ENCODE data around the gene KCNS1.
"Not testable (repeated sequence)": the region's sequence is repeated elsewhere in the genome, so short reads cannot be mapped to it uniquely, and the experiment has no call there.

The KCNS1 gene

GRCh38 chr20:45100563-45101245 lies at the start of gene KCNS1:
Gene KCNS1 (minus strand): TSS chr20:45101127. CDS start chr20:45099236, 1,891 bp downstream.
- no peak for DNase-seq

- DNase-seq = no peak
These were observed 48.1 kb upstream of the KCNS1 start for GRCh38 chr20:45149062-45149461.

GRCh38 chr20:45140836-45141235 lies 39.9 kb upstream of the KCNS1 start:
- DNase-seq = no peak

- not testable (repeated sequence) for DNase-seq
These were observed 38.9 kb upstream of the KCNS1 start for GRCh38 chr20:45139733-45140375.

GRCh38 chr20:45138561-45139300 lies 37.8 kb upstream of the KCNS1 start:
- no peak for DNase-seq

GRCh38 chr20:45136911-45137310 lies 36.0 kb upstream of the KCNS1 start:
- no peak for DNase-seq

- DNase-seq = no peak
These were observed 27.2 kb upstream of the KCNS1 start for GRCh38 chr20:45128099-45128498.

- no peak for DNase-seq
These were observed 23.4 kb upstream of the KCNS1 start, which contains the start of gene WFDC12 for GRCh38 chr20:45124365-45124764. Gene WFDC12 (minus strand): TSS chr20:45124465. CDS start chr20:45124447, 18 bp downstream.

- no peak for DNase-seq
These were observed 20.5 kb upstream of the KCNS1 start for GRCh38 chr20:45121388-45121787.

GRCh38 chr20:45119556-45120266 lies 18.8 kb upstream of the KCNS1 start:
- DNase-seq = no peak

GRCh38 chr20:45118028-45118427 lies 17.1 kb upstream of the KCNS1 start:
- DNase-seq = no peak

GRCh38 chr20:45117581-45117980 lies 16.7 kb upstream of the KCNS1 start:
- DNase-seq = no peak

GRCh38 chr20:45115829-45116228 lies 14.9 kb upstream of the KCNS1 start:
- no peak for DNase-seq

- no peak for DNase-seq
These were observed 14.5 kb upstream of the KCNS1 start for GRCh38 chr20:45115386-45115774.

GRCh38 chr20:45114465-45115385 lies 13.8 kb upstream of the KCNS1 start, which contains the start of gene WFDC5:
Gene WFDC5 (minus strand): TSS chr20:45115174. CDS start chr20:45115083, 91 bp downstream.
- DNase-seq = no peak

- no peak for DNase-seq
These were observed 12.9 kb upstream of the KCNS1 start for GRCh38 chr20:45113865-45114264.

- DNase-seq = no peak
These were observed 11.8 kb upstream of the KCNS1 start for GRCh38 chr20:45112754-45113153.

- DNase-seq = no peak
These were observed 11.0 kb upstream of the KCNS1 start for GRCh38 chr20:45111799-45112471.

GRCh38 chr20:45111285-45111684 lies 10.4 kb upstream of the KCNS1 start:
- DNase-seq = no peak

- no peak for DNase-seq
These were observed 9.4 kb upstream of the KCNS1 start for GRCh38 chr20:45110301-45110700.

- no peak for DNase-seq
These were observed 8.7 kb upstream of the KCNS1 start for GRCh38 chr20:45109634-45110033.
